ENCODE measurements around the gene SBNO2. TPM values are rescaled to one million over a fixed set of nuclear protein-coding genes. Genes with fewer than 3 reads are reported as not detected.

Gene SBNO2
- total RNA-seq, 1 experiment from 2014 or later: 123 TPM

DNA sequence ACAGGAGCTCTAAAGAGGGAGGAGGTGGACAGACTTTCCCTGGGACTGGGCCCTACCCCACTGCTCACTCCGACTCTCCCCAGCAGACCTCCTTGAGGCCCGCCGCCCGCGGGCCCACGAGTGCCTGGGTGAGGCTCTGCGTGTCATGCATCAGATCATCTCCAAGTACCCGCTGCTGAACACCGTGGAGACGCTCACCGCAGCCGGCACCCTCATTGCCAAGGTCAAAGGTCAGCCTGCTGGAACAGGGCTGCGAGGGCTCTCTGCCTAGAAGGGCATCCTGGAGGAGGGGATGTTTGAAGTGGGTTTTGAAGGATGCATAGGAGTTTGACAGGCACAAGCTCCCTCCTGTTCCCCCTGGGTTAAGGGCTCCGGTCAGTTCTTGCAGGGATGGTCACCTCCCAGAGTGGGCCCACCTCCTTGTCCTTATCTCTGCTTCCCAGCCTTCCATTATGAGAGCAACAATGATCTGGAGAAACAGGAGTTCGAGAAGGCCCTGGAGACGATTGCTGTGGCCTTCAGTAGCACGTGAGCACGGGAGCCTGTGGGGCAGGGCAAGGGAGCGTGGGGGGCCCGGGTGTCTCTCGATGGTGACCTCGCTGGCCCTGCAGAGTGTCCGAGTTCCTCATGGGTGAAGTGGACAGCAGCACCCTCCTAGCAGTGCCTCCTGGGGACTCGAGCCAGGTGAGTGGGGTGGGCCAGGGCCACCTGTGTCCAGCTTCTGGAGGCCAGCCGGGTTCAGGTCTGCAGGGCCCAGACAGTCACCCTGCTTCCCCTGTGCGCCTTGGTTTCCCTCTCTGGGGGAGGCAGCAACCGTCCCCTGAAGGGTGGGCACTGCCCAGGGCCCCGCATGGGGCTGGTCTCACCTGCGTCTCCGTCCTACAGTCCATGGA, 100.8 kb downstream of the SBNO2 start:
- no peak overlapping the region for H3K27ac Mint-ChIP-seq (ENCODE audit: low read depth, unreplicated experiment)
- TF ChIP-seq, protein P1, sequence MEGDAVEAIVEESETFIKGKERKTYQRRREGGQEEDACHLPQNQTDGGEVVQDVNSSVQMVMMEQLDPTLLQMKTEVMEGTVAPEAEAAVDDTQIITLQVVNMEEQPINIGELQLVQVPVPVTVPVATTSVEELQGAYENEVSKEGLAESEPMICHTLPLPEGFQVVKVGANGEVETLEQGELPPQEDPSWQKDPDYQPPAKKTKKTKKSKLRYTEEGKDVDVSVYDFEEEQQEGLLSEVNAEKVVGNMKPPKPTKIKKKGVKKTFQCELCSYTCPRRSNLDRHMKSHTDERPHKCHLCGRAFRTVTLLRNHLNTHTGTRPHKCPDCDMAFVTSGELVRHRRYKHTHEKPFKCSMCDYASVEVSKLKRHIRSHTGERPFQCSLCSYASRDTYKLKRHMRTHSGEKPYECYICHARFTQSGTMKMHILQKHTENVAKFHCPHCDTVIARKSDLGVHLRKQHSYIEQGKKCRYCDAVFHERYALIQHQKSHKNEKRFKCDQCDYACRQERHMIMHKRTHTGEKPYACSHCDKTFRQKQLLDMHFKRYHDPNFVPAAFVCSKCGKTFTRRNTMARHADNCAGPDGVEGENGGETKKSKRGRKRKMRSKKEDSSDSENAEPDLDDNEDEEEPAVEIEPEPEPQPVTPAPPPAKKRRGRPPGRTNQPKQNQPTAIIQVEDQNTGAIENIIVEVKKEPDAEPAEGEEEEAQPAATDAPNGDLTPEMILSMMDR (IDR thresholded peaks at IDR 0.05; ENCODE audit: unreplicated experiment): no peak
- no peaks in the 10 kb centered on the region for H3K27me3 Mint-ChIP-seq (ENCODE audit: insufficient read depth, unreplicated experiment)
- no peaks in the 10 kb centered on the region for H3K9me3 Mint-ChIP-seq (ENCODE audit: unreplicated experiment)
- CTCF ChIA-PET: interaction anchor here (0.9 to 1.5 kb wide), 2 partner anchors 9 to 16 kb away, joined by 3 to 6 read pairs; no protein-coding TSS in a partner anchor
- peaks cover 15% of the 10 kb centered on the region for H3K4me1 Mint-ChIP-seq (ENCODE audit: insufficient read depth, unreplicated experiment)
- POLR2A ChIA-PET: interaction anchor here (1.1 to 4.2 kb wide), 2 partner anchors 8 to 21 kb away, joined by 5 to 20 read pairs; no protein-coding TSS in a partner anchor
- DNase-seq (ENCODE audit: unreplicated experiment): no peak
- BruUV-seq (replicated peaks): no TSS peak
- H3K4me3 Mint-ChIP-seq (ENCODE audit: unreplicated experiment): no peak overlapping the region
- intact Hi-C loops (cut with micrococcal nuclease): no loop called here
- peaks cover 6% of the 10 kb centered on the region for H3K36me3 Mint-ChIP-seq (ENCODE audit: insufficient read depth, unreplicated experiment)

DNA sequence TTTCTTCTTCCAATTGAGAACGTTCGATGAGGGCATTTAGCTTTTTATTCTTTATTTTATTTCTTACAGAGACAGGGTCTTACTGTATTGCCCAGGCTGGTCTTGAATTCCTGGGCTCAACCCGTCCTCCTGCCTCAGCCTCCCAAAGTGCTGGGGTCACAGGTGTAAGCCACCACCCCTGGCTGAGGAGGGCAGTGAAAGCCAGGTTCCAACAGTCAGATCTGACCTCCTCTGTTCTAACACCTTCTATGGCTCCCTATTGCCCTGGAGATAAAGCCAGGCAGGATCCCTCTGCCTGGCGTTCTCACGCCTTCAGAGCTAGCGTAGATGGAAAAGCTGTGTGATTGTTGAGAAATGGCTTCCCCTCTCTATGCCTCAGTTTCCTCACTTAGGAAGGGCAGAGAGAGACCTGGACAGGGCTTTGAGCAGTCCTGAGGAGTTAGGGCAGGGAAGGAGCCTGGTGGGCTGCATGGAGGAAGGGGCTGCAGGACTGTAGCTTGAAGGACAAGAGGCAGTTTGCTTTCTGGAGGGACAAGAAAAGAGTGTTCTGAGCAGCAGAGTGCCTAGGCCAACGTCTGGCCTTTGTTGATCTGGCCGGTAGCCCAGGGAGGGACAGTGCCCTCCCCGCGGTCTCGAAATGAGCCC, 101.6 kb downstream of the SBNO2 start:
- CTCF ChIA-PET: interaction anchor here (0.6 to 1.5 kb wide), 4 partner anchors 8 to 1191 kb away, joined by 3 to 6 read pairs (median 4); no protein-coding TSS in a partner anchor
- no peak for DNase-seq (ENCODE audit: unreplicated experiment)
- no peak overlapping the region for H3K4me3 Mint-ChIP-seq (ENCODE audit: unreplicated experiment)
- POLR2A ChIA-PET: interaction anchor here (0.8 to 1.1 kb wide), 2 partner anchors 22 kb away, joined by 3 to 5 read pairs; no protein-coding TSS in a partner anchor
- TF ChIP-seq, protein P1 (IDR thresholded peaks at IDR 0.05; ENCODE audit: unreplicated experiment): no peak
- no TSS peak for BruUV-seq (replicated peaks)
- H3K4me1 Mint-ChIP-seq (ENCODE audit: insufficient read depth, unreplicated experiment): peaks cover 15% of the 10 kb centered on the region
- no peaks in the 10 kb centered on the region for H3K9me3 Mint-ChIP-seq (ENCODE audit: unreplicated experiment)
- no peaks in the 10 kb centered on the region for H3K27me3 Mint-ChIP-seq (ENCODE audit: insufficient read depth, unreplicated experiment)
- H3K36me3 Mint-ChIP-seq (ENCODE audit: insufficient read depth, unreplicated experiment): peaks cover 6% of the 10 kb centered on the region
- intact Hi-C loops (cut with micrococcal nuclease): no loop called here
- no peak overlapping the region for H3K27ac Mint-ChIP-seq (ENCODE audit: low read depth, unreplicated experiment)

DNA sequence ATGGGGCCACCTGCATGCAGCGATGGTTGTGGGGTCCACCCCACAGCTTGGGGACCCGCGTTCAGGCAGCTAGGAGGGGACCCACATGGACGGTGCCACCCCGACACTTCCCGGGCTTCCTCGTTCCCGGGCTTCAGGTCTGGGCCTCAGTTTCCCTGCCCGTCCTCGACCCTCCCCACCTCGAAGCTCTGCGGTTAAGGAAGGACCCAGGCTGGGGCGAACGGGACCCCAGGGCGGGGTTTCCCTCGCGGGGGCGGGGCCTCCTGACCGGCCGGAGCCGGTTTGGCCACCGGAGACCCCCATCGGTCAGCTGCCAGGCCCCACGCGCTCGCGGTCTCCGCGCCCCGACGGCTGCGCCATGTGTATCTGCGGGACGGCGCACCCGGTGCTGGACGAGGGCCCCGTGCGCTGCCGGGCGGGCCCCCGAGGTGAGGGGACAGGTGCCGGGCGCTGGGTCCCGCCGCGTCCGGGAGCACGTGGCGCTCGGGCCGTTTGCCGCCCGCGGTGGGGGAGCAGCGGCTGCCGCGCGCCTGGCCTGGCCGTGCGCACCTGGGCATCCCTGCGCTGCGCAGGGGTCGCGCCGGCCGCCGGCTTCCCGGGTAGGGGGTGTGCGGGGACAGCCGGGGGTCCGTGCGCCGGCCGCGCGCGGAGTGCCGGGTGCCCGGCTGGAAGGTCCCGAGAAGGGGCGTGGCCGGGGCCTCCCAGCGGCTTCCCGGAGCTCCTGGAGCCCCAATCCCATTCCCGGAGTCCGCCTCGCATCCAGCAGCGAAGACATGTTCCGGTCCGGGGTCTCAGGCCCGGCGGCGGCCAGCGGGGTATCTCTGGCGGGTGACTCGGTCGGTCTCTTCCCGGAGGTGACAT, 102.9 kb downstream of the SBNO2 start:
- ChIA-PET POLR2A (no interaction called here), CTCF (interaction anchor here (0.6 to 1.1 kb wide), 2 partner anchors 14 to 185 kb away, joined by 3 to 4 read pairs; no protein-coding TSS in a partner anchor)
- Mint-ChIP-seq H3K27me3 (ENCODE audit: insufficient read depth, unreplicated experiment) (no peaks in the 10 kb centered on the region), H3K36me3 (ENCODE audit: insufficient read depth, unreplicated experiment) (peaks cover 6% of the 10 kb centered on the region), H3K4me3 (ENCODE audit: unreplicated experiment) (no peak overlapping the region), H3K4me1 (ENCODE audit: insufficient read depth, unreplicated experiment) (peaks cover 16% of the 10 kb centered on the region), H3K27ac (ENCODE audit: low read depth, unreplicated experiment) (no peak overlapping the region), H3K9me3 (ENCODE audit: unreplicated experiment) (no peaks in the 10 kb centered on the region)
- no peak for DNase-seq (ENCODE audit: unreplicated experiment)
- intact Hi-C loops (cut with micrococcal nuclease): no loop called here
- no TSS peak for BruUV-seq (replicated peaks)
- TF ChIP-seq, protein P1 (IDR thresholded peaks at IDR 0.05; ENCODE audit: unreplicated experiment): no peak

All from MCF 10A (cell line).